Right lobe of liver (tissue), 6 donors: ENCODE measurements around the gene OR14A16. TPM values are rescaled to one million over a fixed set of nuclear protein-coding genes. Genes with fewer than 3 reads are reported as not detected.

ENCODE experiments used
- ATAC-seq, 4 donors: fragments of 200-7000 bp; cut with Tn5 transposase; one replicate each; pipeline ENCODE4 v1.9.1; 2020; ENCODE audit warnings: mild to moderate bottlenecking in 4 of 4, moderate library complexity in 4 of 4
- DNase-seq, 3 donors: peaks; one replicate each; pipeline ENCODE4 v3.0.0-alpha.2; 2020
- H3K27ac ChIP-seq, 3 donors: fragments of 200-600 bp; one replicate each; pipeline ENCODE4 v1.8.0; 2022
- H3K27me3 ChIP-seq, 2 donors: fragments of 200-600 bp; one replicate each; pipeline ENCODE4 v1.8.0; 2022
- H3K36me3 ChIP-seq, 4 donors: fragments of 200-600 bp; sonication (generic) in 1 of 4; one replicate each; pipeline versions ENCODE4 v1.5.1 to v1.8.0; 2017 to 2022; ENCODE audit warnings: control low read depth in 1 of 4
- H3K4me1 ChIP-seq, 4 donors: fragments of 200-600 bp; sonication (generic) in 1 of 4; one replicate each; pipeline versions ENCODE4 v1.5.1 to v1.8.0; 2017 to 2022; ENCODE audit warnings: control low read depth in 1 of 4
- H3K4me3 ChIP-seq, 3 donors: fragments of 200-600 bp; one replicate each; pipeline ENCODE4 v1.8.0; 2022
- H3K9me3 ChIP-seq, 4 donors: fragments of 200-600 bp; sonication (generic) in 1 of 4; one replicate each; pipeline versions ENCODE4 v1.5.1 to v1.8.0; 2017 to 2022; ENCODE audit warnings: control low read depth in 1 of 4
- POLR2A ChIP-seq: fragments of 450-650 bp; IDR thresholded peaks from one replicate; pipeline ENCODE4 v1.6.1; 2017; ENCODE audit warnings: antibody characterized with exemption, mild to moderate bottlenecking
- WGBS: methylation state at CpG from one replicate; pipeline ENCODE4 v1.1.6; 2018; ENCODE audit warnings: low coverage, low lambda C conversion rate; ENCODE audit not compliant: insufficient coverage; ENCODE audit errors: missing lambda C conversion rate; 5-methylcytosine and 5-hydroxymethylcytosine counted together
- intact Hi-C, 2 donors: fragments of 100-400 bp; cut with DNase I; formaldehyde crosslinking; loops; one replicate each; pipeline versions ENCODE4 v1.11.2 to v1.14.1; 2022
- long read RNA-seq: library from polyadenylated mRNA; unstranded; transcript quantifications from one replicate; pipeline ENCODE4 v2.0.0, GENCODE V29; 2019
- total RNA-seq, 6 experiments: library from RNA; depleted of rRNA in 2 of 6; stranded (reverse); fragments of >200 nt in 2 of 6; fragmentation: NEBNext Ultra II Directional in 3 of 6; extraction: Animal tissue kit (Norgen Biotek cat#: 25700) in 3 of 6; gene quantifications; one replicate each; pipeline versions ENCODE4 v1.1.0 to v1.2.4, GENCODE V29; 2016 to 2023
- TF ChIP-seq, protein P1 (sequence below), 4 donors: fragments of 200-600 bp in 3 of 4; fragments of 450-650 bp in 1 of 4; IDR thresholded peaks; one replicate each; pipeline versions ENCODE4 v1.5.1 to v1.8.0; 2016 to 2022; ENCODE audit warnings: antibody characterized with exemption in 4 of 4, mild to moderate bottlenecking in 2 of 4
- donor health status: DM: no; HTN: yes; CAD: no.
- donor health status: DM: no; HTN: no; CAD: no.
- donor health status: DM: no; HTN: no; CAD: no.
- donor health status: DM: no; HTN: yes; CAD: no.
- donor health status: DM: no; HTN: yes; CAD: no.

Gene OR14A16, protein sequence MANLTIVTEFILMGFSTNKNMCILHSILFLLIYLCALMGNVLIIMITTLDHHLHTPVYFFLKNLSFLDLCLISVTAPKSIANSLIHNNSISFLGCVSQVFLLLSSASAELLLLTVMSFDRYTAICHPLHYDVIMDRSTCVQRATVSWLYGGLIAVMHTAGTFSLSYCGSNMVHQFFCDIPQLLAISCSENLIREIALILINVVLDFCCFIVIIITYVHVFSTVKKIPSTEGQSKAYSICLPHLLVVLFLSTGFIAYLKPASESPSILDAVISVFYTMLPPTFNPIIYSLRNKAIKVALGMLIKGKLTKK
- total RNA-seq: not detected
- long read RNA-seq: 0 reads

DNA sequence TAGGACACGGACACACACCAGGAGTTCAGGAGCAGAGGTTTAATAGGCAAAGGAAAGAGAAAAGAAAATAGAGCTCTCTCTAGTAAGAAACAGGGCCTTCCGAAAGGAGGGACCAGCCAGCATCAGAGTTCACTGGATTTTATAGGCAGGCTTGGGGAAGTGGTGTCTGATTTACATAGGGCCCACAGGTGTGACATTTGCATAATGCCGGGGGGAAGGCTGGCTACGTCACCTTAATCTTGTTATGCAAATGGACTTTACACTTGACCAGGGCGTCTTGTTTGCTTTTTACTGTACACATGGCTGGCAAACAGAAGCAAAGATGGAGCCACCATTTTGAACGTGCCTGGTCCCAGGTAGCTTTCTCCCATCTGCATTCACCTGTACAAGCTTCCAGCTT, at the start of gene OR14A16:
TSS of gene OR14A16 (minus strand) at position 97 of the 400 bp plus-strand sequence. CDS start 8,390 bp downstream, outside the sequence.
- Histone ChIP-seq H3K9me3 (no peaks in the 10 kb centered on the region), H3K36me3 (no peaks in the 10 kb centered on the region), H3K4me3 (no peak within 1 kb of the TSS), H3K4me1 (no peaks in the 10 kb centered on the region), H3K27ac (no peak within 1 kb of the TSS), H3K27me3 (no peaks in the 10 kb centered on the region)
- no peak for TF ChIP-seq POLR2A
- TF ChIP-seq, protein P1, sequence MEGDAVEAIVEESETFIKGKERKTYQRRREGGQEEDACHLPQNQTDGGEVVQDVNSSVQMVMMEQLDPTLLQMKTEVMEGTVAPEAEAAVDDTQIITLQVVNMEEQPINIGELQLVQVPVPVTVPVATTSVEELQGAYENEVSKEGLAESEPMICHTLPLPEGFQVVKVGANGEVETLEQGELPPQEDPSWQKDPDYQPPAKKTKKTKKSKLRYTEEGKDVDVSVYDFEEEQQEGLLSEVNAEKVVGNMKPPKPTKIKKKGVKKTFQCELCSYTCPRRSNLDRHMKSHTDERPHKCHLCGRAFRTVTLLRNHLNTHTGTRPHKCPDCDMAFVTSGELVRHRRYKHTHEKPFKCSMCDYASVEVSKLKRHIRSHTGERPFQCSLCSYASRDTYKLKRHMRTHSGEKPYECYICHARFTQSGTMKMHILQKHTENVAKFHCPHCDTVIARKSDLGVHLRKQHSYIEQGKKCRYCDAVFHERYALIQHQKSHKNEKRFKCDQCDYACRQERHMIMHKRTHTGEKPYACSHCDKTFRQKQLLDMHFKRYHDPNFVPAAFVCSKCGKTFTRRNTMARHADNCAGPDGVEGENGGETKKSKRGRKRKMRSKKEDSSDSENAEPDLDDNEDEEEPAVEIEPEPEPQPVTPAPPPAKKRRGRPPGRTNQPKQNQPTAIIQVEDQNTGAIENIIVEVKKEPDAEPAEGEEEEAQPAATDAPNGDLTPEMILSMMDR (IDR thresholded peaks at IDR 0.05): no peak
- DNase-seq (no peak), ATAC-seq (no peak)
- intact Hi-C loops: no loop called here
- WGBS: 39% methylated on average over 4 of the region's 6 CpGs

DNA sequence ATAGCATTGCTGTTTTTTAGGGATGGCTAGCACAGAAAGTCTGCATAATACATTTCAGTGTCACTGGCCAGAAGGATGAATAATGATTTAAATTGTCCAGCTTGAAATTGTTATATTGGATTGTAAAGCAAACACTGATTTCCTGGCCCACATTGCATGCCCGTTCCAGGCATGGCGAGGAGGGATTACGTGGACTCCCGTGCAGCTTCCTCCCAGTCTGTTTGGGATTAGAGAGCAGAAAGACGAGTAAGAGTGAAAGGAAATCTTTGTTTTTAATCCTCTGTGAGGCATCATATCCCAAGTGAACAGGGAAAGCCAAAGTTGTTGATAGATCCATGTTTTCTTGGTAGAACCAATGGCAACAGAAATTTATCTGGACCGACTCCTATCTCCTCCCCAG, 41.5 kb upstream of the OR14A16 start:
- no peaks in the 10 kb centered on the region for H3K36me3 ChIP-seq
- H3K4me3 ChIP-seq: no peak overlapping the region
- no peaks in the 10 kb centered on the region for H3K4me1 ChIP-seq
- no peak for DNase-seq
- no peak for ATAC-seq
- no peak overlapping the region for H3K27ac ChIP-seq
- intact Hi-C loops: no loop called here
- H3K9me3 ChIP-seq: no peaks in the 10 kb centered on the region
- H3K27me3 ChIP-seq: no peaks in the 10 kb centered on the region
- WGBS: 20% methylated on average over 2 of the region's 6 CpGs
- no peak for TF ChIP-seq POLR2A
- TF ChIP-seq, protein P1 (IDR thresholded peaks at IDR 0.05): no peak

DNA sequence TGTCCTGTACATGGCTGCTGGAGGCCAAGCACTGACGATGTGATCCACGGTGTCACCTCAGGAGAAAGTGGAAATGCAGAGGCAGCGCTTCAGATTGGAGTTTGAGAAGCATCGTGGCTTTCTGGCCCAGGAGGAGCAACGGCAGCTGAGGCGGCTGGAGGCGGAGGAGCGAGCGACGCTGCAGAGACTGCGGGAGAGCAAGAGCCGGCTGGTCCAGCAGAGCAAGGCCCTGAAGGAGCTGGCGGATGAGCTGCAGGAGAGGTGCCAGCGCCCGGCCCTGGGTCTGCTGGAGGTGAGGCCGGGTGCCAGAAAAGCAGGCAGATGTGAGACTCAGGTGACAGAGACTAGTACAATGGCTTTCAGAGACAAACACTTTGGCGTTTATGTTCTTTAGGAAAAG, 40.7 kb upstream of the OR14A16 start:
- Histone ChIP-seq H3K4me3 (no peak overlapping the region), H3K36me3 (no peaks in the 10 kb centered on the region), H3K27ac (no peak overlapping the region), H3K4me1 (no peaks in the 10 kb centered on the region), H3K27me3 (no peaks in the 10 kb centered on the region), H3K9me3 (no peaks in the 10 kb centered on the region)
- intact Hi-C loops: no loop called here
- TF ChIP-seq, protein P1 (IDR thresholded peaks at IDR 0.05): no peak
- no peak for TF ChIP-seq POLR2A
- 73% methylated on average over 15 of the region's 17 CpGs for WGBS
- ATAC-seq (no peak), DNase-seq (no peak)

DNA sequence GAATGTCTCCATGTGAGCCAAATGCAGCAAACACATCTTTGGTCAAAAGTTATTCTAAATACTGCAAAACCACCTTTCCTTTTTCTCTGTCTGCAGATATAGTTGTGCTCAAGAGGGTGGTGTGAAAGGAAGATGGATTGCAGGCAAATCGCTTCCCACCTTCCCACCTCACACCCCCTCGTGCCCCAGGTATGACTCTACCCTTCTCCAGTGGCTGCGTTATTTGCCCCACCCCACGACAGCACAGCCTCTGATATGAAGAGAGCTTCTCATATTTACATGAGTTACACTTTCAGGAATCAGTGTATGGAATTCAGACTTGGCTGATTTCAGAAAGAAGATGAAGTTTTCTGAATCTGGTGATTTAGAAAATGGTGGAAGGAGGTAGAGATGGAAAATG, 38.8 kb upstream of the OR14A16 start:
- intact Hi-C loops: no loop called here
- TF ChIP-seq, protein P1 (IDR thresholded peaks at IDR 0.05): no peak
- DNase-seq (no peak), ATAC-seq (no peak)
- Histone ChIP-seq H3K9me3 (no peaks in the 10 kb centered on the region), H3K27me3 (no peaks in the 10 kb centered on the region), H3K4me1 (no peaks in the 10 kb centered on the region), H3K36me3 (no peaks in the 10 kb centered on the region), H3K4me3 (no peak overlapping the region), H3K27ac (no peak overlapping the region)
- 74% methylated on average over 3 of the region's 4 CpGs for WGBS
